Measurements from ENCODE around the gene CAPZB.

The CAPZB gene

DNA sequence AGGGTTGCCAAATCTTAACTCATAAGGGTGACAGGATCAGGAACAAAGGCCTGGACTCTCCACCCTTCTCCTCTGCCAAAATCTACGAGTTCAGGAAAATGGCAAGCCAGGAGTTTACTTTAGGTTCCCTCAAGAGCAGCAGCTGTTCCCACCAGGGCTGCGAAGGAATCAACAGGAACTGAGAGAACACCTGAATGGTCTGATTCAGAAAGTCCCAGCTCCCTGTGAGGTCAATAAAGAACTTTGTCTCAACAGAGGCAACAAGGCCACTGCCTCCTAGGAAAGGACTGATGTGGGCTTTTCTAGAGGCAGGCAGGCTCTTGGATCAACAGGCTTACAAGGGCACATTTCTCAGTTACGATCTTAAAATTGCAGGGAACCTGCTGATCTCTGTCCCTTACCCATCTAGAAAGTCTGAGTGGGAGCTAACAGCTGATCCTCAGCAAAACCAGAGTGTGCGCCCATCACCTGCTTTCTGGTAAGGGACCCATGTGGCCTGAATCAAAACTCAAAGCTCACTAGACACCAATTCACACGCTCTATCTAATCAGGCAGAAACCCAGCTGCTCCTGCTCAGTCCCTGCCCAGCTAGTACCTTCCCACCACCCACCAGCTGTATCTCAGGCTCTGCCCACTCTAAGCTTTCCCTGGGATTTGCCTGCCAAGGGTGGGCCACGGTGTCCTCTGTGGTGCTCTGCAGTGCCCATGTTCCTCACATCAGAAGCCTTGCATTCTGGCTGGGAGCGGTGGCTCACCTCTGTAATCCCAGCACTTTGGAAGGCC is 83.1 kb downstream of the CAPZB start:
- Histone ChIP-seq H3K9ac (ENCODE audit: low read length) (no peak overlapping the region), H3K4me2 (ENCODE audit: low read depth, low read length) (no peak overlapping the region), H3K4me3 (ENCODE audit: low read length) (no peak overlapping the region), H3K4me1 (ENCODE audit: low read length) (no peaks in the 10 kb centered on the region), H3K9me3 (replicated peaks; ENCODE audit: insufficient read depth, low read length) (no peaks in the 10 kb centered on the region), H3K36me3 (replicated peaks; ENCODE audit: insufficient read depth, low read length) (no peaks in the 10 kb centered on the region), H2AFZ (ENCODE audit: low read length) (no peak overlapping the region), H3K79me2 (ENCODE audit: low read length) (peaks cover 70% of the 10 kb centered on the region), H3K27me3 (replicated peaks; ENCODE audit: insufficient read depth, low read length) (no peaks in the 10 kb centered on the region), H4K20me1 (ENCODE audit: insufficient read depth, low read length) (no peaks in the 10 kb centered on the region), H3K27ac (ENCODE audit: low read length) (no peak overlapping the region), H3F3A (ENCODE audit: insufficient read depth, low read length) (no peaks in the 10 kb centered on the region), H3K9me2 (replicated peaks; ENCODE audit: insufficient read depth, low read length) (no peaks in the 10 kb centered on the region)
- TF ChIP-seq EZH2phosphoT487 (IDR thresholded peaks at IDR 0.05; ENCODE audit: low read length) = no peak
- TF ChIP-seq, protein P1, sequence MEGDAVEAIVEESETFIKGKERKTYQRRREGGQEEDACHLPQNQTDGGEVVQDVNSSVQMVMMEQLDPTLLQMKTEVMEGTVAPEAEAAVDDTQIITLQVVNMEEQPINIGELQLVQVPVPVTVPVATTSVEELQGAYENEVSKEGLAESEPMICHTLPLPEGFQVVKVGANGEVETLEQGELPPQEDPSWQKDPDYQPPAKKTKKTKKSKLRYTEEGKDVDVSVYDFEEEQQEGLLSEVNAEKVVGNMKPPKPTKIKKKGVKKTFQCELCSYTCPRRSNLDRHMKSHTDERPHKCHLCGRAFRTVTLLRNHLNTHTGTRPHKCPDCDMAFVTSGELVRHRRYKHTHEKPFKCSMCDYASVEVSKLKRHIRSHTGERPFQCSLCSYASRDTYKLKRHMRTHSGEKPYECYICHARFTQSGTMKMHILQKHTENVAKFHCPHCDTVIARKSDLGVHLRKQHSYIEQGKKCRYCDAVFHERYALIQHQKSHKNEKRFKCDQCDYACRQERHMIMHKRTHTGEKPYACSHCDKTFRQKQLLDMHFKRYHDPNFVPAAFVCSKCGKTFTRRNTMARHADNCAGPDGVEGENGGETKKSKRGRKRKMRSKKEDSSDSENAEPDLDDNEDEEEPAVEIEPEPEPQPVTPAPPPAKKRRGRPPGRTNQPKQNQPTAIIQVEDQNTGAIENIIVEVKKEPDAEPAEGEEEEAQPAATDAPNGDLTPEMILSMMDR (IDR thresholded peaks at IDR 0.05; ENCODE audit: low read length) = no peak
- no peak for TF ChIP-seq EZH2 (optimal IDR thresholded peaks at IDR 0.05; ENCODE audit: low read depth, low read length)
- no peak for DNase-seq

DNA sequence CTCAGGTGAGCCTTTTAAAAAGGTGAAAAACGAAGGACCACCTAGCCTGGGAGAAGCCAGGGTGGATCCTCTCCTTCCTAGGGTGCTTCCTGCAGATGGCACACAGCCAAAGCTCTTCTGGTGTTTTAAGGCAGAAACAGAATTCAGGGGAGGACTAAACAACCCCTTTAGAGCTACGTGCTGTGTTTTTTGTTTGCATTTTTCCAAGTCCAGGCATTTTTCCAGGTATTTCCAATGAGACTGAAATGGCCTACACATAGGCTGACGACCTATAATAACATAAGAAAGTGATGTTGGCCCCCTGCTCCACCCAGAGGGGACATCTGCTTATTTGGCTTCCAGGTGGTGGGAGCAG is 83.8 kb downstream of the CAPZB start:
- DNase-seq = no peak
- no peaks in the 10 kb centered on the region for H3K9me3 ChIP-seq (replicated peaks; ENCODE audit: insufficient read depth, low read length)
- H4K20me1 ChIP-seq (ENCODE audit: insufficient read depth, low read length) = no peaks in the 10 kb centered on the region
- no peaks in the 10 kb centered on the region for H3K36me3 ChIP-seq (replicated peaks; ENCODE audit: insufficient read depth, low read length)
- peaks cover 65% of the 10 kb centered on the region for H3K79me2 ChIP-seq (ENCODE audit: low read length)
- H3K9me2 ChIP-seq (replicated peaks; ENCODE audit: insufficient read depth, low read length) = no peaks in the 10 kb centered on the region
- H2AFZ ChIP-seq (ENCODE audit: low read length) = no peak overlapping the region
- no peak overlapping the region for H3K4me3 ChIP-seq (ENCODE audit: low read length)
- no peaks in the 10 kb centered on the region for H3K27me3 ChIP-seq (replicated peaks; ENCODE audit: insufficient read depth, low read length)
- TF ChIP-seq EZH2phosphoT487 (IDR thresholded peaks at IDR 0.05; ENCODE audit: low read length) = no peak
- TF ChIP-seq, protein P1 (IDR thresholded peaks at IDR 0.05; ENCODE audit: low read length) = no peak
- TF ChIP-seq EZH2 (optimal IDR thresholded peaks at IDR 0.05; ENCODE audit: low read depth, low read length) = no peak
- H3K4me1 ChIP-seq (ENCODE audit: low read length) = no peaks in the 10 kb centered on the region
- H3F3A ChIP-seq (ENCODE audit: insufficient read depth, low read length) = no peaks in the 10 kb centered on the region
- H3K4me2 ChIP-seq (ENCODE audit: low read depth, low read length) = no peak overlapping the region
- no peak overlapping the region for H3K27ac ChIP-seq (ENCODE audit: low read length)
- H3K9ac ChIP-seq (ENCODE audit: low read length) = no peak overlapping the region

DNA sequence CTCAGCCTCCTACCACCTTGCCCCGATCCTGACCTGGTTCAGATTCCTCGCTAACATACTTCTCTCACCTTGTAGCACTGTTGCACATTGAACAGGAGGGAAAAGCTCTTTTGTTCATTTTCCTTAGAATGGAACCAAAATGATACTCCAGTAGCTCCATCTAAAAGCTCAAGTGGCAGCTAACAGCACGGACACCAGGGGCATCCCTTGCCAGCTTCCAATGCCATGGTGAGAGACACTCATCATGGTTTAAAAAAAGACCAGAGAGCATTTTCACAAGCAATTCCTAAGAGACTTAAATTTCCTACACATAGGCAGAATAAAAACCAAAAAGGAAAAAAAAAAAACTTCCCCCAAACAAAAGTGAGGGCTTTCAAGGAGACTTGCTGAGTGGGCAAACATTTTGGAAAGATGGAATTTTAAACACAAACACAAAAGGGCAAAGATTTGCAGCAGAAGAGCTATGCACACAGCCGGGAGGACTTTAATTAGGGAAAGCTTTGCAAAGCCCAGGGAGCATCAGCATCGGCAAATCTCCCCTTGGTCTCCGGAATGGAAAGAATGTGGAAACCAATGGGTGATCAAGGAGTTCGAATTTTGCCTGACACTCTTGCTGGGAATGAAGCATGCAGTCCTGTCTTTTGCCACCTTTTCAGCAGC is 84.3 kb downstream of the CAPZB start:
- Histone ChIP-seq H2AFZ (ENCODE audit: low read length) (no peak overlapping the region), H3K27ac (ENCODE audit: low read length) (no peak overlapping the region), H3K4me1 (ENCODE audit: low read length) (no peaks in the 10 kb centered on the region), H3K9me3 (replicated peaks; ENCODE audit: insufficient read depth, low read length) (no peaks in the 10 kb centered on the region), H3K36me3 (replicated peaks; ENCODE audit: insufficient read depth, low read length) (no peaks in the 10 kb centered on the region), H3K27me3 (replicated peaks; ENCODE audit: insufficient read depth, low read length) (no peaks in the 10 kb centered on the region), H3K79me2 (ENCODE audit: low read length) (peaks cover 65% of the 10 kb centered on the region), H3K4me3 (ENCODE audit: low read length) (no peak overlapping the region), H3K4me2 (ENCODE audit: low read depth, low read length) (no peak overlapping the region), H3F3A (ENCODE audit: insufficient read depth, low read length) (no peaks in the 10 kb centered on the region), H3K9ac (ENCODE audit: low read length) (no peak overlapping the region), H3K9me2 (replicated peaks; ENCODE audit: insufficient read depth, low read length) (no peaks in the 10 kb centered on the region), H4K20me1 (ENCODE audit: insufficient read depth, low read length) (no peaks in the 10 kb centered on the region)
- TF ChIP-seq, protein P1 (IDR thresholded peaks at IDR 0.05; ENCODE audit: low read length) = no peak
- TF ChIP-seq EZH2 (optimal IDR thresholded peaks at IDR 0.05; ENCODE audit: low read depth, low read length) (no peak), EZH2phosphoT487 (IDR thresholded peaks at IDR 0.05; ENCODE audit: low read length) (no peak)
- DNase-seq = no peak
